Neural cell (in vitro differentiated cells): ENCODE measurements around the gene ST6GAL1.

ENCODE experiments used
- POLR2AphosphoS5 ChIP-seq: IDR thresholded peaks from 2 replicates; pipeline ENCODE4 v1.6.1; 2012
- TF ChIP-seq, protein P1 (sequence below): fragments of 450-650 bp; IDR thresholded peaks from 2 replicates; pipeline ENCODE4 v1.5.1; 2014; ENCODE audit warnings: antibody characterized with exemption, mild to moderate bottlenecking, moderate library complexity; ENCODE audit not compliant: poor library complexity, severe bottlenecking

DNA sequence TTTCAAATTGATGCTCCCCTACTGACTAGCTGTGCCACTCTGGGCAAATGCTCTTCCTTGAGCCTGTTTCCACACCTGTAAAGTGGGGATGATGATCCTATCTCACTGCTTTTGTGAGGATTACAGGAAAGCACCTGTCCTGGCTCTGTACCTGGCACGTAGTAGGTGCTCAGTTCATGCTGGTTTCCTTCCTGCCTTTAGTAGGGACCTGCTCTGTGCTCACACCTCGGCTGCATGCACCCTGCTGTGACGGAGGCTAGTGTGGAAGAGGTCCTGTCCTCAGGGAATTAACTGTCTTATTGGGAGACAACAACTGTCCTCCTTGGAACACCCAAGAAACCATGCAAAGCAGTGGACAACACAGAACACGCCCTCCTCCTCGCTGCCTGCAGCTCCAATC lies 147.2 kb downstream of the ST6GAL1 start:
- TF ChIP-seq POLR2AphosphoS5, result no peak
- TF ChIP-seq, protein P1, sequence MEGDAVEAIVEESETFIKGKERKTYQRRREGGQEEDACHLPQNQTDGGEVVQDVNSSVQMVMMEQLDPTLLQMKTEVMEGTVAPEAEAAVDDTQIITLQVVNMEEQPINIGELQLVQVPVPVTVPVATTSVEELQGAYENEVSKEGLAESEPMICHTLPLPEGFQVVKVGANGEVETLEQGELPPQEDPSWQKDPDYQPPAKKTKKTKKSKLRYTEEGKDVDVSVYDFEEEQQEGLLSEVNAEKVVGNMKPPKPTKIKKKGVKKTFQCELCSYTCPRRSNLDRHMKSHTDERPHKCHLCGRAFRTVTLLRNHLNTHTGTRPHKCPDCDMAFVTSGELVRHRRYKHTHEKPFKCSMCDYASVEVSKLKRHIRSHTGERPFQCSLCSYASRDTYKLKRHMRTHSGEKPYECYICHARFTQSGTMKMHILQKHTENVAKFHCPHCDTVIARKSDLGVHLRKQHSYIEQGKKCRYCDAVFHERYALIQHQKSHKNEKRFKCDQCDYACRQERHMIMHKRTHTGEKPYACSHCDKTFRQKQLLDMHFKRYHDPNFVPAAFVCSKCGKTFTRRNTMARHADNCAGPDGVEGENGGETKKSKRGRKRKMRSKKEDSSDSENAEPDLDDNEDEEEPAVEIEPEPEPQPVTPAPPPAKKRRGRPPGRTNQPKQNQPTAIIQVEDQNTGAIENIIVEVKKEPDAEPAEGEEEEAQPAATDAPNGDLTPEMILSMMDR, result no peak
